WTC11 (cell line): ENCODE results near the gene UGT1A9. TPM values are rescaled to one million over a fixed set of nuclear protein-coding genes. Genes with fewer than 3 reads are reported as not detected.

Experiments
- ATAC-seq: fragments of 200-7000 bp; cut with Tn5 transposase; 2 replicates; pipeline ENCODE4 v1.10.0; 2021; ENCODE audit warnings: mild to moderate bottlenecking, moderate library complexity
- CTCF ChIA-PET: fragments of 300-600 bp; sonication (Branson Sonifier 250); formaldehyde crosslinking; loops from one replicate; lab custom pipeline; 2021; ENCODE audit warnings: antibody characterized with exemption; lab: Charles Lee
- POLR2A ChIA-PET: fragments of 350-600 bp; sonication (Branson Sonifier 250); formaldehyde crosslinking; loops from one replicate; lab custom pipeline; 2021; ENCODE audit warnings: antibody characterized with exemption; lab: Charles Lee
- DNase-seq: peaks from one replicate; pipeline ENCODE4 v3.0.0; 2021; ENCODE audit warnings: low spot score
- H3K27ac Mint-ChIP-seq: 2 replicates; pipeline ENCODE4 v1.8.0; 2021; ENCODE audit warnings: mixed read lengths
- H3K27me3 Mint-ChIP-seq: 2 replicates; pipeline ENCODE4 v1.8.0; 2021; ENCODE audit warnings: low read depth, mild to moderate bottlenecking, moderate library complexity, mixed read lengths
- H3K36me3 Mint-ChIP-seq: 2 replicates; pipeline ENCODE4 v1.8.0; 2021; ENCODE audit warnings: mixed read lengths
- H3K4me1 Mint-ChIP-seq: 2 replicates; pipeline ENCODE4 v1.8.0; 2022; ENCODE audit warnings: mixed read lengths
- H3K4me3 Mint-ChIP-seq: 2 replicates; pipeline ENCODE4 v1.8.0; 2021; ENCODE audit warnings: mild to moderate bottlenecking, moderate library complexity, mixed read lengths
- H3K9me3 Mint-ChIP-seq: 2 replicates; pipeline ENCODE4 v1.8.0; 2021; ENCODE audit warnings: mixed read lengths
- AFF4 ChIP-seq: sonication (generic); formaldehyde crosslinking; IDR thresholded peaks from 2 replicates; pipeline ENCODE4 v1.8.1; 2023; ENCODE audit warnings: mild to moderate bottlenecking, missing genetic modification reagents, borderline replicate concordance
- CREM ChIP-seq: sonication (generic); formaldehyde crosslinking; IDR thresholded peaks from 2 replicates; pipeline ENCODE4 v1.8.1; 2022; ENCODE audit warnings: mild to moderate bottlenecking, missing genetic modification reagents, moderate library complexity
- NFATC4 ChIP-seq: fragments of 250-450 bp; sonication (Bioruptor Pico); IDR thresholded peaks from 2 replicates; pipeline ENCODE4 v1.9.0; 2021; ENCODE audit warnings: mild to moderate bottlenecking
- OVOL2 ChIP-seq: fragments of 250-450 bp; sonication (Bioruptor Pico); IDR thresholded peaks from 2 replicates; pipeline ENCODE4 v1.9.0; 2021; ENCODE audit warnings: mild to moderate bottlenecking, borderline replicate concordance
- SMAD3 ChIP-seq: sonication (generic); formaldehyde crosslinking; IDR thresholded peaks from 2 replicates; pipeline ENCODE4 v1.8.0; 2022; ENCODE audit warnings: missing genetic modification reagents, mild to moderate bottlenecking, borderline replicate concordance
- SMAD4 ChIP-seq: sonication (generic); formaldehyde crosslinking; IDR thresholded peaks from 2 replicates; pipeline ENCODE4 v1.8.0; 2022; ENCODE audit warnings: mild to moderate bottlenecking, missing genetic modification reagents
- TP53 ChIP-seq: sonication (generic); formaldehyde crosslinking; IDR thresholded peaks from 2 replicates; pipeline ENCODE4 v1.8.1; 2023; ENCODE audit warnings: mild to moderate bottlenecking, missing genetic modification reagents
- ZNF317 ChIP-seq: sonication (generic); formaldehyde crosslinking; IDR thresholded peaks from 2 replicates; pipeline ENCODE4 v1.8.1; 2023; ENCODE audit warnings: low read depth, mild to moderate bottlenecking, moderate library complexity, missing genetic modification reagents, borderline replicate concordance
- ZNF512 ChIP-seq: sonication (generic); formaldehyde crosslinking; IDR thresholded peaks from 2 replicates; pipeline ENCODE4 v1.8.1; 2022; ENCODE audit warnings: missing genetic modification reagents, borderline replicate concordance
- ZSCAN18 ChIP-seq: fragments of 250-450 bp; sonication (Bioruptor Pico); IDR thresholded peaks from 2 replicates; pipeline ENCODE4 v2.1.2; 2022; ENCODE audit warnings: mild to moderate bottlenecking, moderate library complexity
- total RNA-seq: library from RNA; stranded (reverse); gene quantifications from 3 replicates; pipeline ENCODE4 v1.2.3, GENCODE V29; 2021
- TF ChIP-seq, protein P1 (sequence below): sonication (generic); formaldehyde crosslinking; IDR thresholded peaks from 2 replicates; pipeline ENCODE4 v1.8.1; 2022; ENCODE audit warnings: low read depth, mild to moderate bottlenecking, moderate library complexity, missing genetic modification reagents, borderline replicate concordance
- TF ChIP-seq, protein P2 (sequence below): sonication (generic); formaldehyde crosslinking; IDR thresholded peaks from 2 replicates; pipeline ENCODE4 v1.8.1; 2023; ENCODE audit warnings: mild to moderate bottlenecking, missing genetic modification reagents, moderate library complexity
- TF ChIP-seq, protein P3 (sequence below): sonication (generic); formaldehyde crosslinking; IDR thresholded peaks from 2 replicates; pipeline ENCODE4 v1.8.0; 2022; ENCODE audit warnings: mild to moderate bottlenecking, missing genetic modification reagents
- TF ChIP-seq, protein P4 (sequence below): fragments of 250-450 bp; sonication (Bioruptor Pico); conservative IDR thresholded peaks from 2 replicates; pipeline ENCODE4 v1.9.0; 2021; ENCODE audit warnings: mild to moderate bottlenecking
- TF ChIP-seq, protein P5 (sequence below): fragments of 250-450 bp; sonication (Bioruptor Pico); IDR thresholded peaks from 2 replicates; pipeline ENCODE4 v1.9.0; 2021; ENCODE audit warnings: mild to moderate bottlenecking, borderline replicate concordance

The UGT1A9 gene
- total RNA-seq, 1 experiment from 2014 or later, result not detected

GRCh38 chr2:233761040-233761769 lies 89.5 kb downstream of the UGT1A9 start:
- TF ChIP-seq, protein P1, sequence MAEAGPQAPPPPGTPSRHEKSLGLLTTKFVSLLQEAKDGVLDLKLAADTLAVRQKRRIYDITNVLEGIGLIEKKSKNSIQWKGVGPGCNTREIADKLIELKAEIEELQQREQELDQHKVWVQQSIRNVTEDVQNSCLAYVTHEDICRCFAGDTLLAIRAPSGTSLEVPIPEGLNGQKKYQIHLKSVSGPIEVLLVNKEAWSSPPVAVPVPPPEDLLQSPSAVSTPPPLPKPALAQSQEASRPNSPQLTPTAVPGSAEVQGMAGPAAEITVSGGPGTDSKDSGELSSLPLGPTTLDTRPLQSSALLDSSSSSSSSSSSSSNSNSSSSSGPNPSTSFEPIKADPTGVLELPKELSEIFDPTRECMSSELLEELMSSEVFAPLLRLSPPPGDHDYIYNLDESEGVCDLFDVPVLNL (CRISPR knock-in tag), result no peak
- no peak for TF ChIP-seq SMAD4 (CRISPR knock-in tag)
- no peak for TF ChIP-seq SMAD3 (CRISPR knock-in tag)
- TF ChIP-seq, protein P2, sequence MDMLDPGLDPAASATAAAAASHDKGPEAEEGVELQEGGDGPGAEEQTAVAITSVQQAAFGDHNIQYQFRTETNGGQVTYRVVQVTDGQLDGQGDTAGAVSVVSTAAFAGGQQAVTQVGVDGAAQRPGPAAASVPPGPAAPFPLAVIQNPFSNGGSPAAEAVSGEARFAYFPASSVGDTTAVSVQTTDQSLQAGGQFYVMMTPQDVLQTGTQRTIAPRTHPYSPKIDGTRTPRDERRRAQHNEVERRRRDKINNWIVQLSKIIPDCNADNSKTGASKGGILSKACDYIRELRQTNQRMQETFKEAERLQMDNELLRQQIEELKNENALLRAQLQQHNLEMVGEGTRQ (CRISPR knock-in tag), result no peak
- TF ChIP-seq, protein P3, sequence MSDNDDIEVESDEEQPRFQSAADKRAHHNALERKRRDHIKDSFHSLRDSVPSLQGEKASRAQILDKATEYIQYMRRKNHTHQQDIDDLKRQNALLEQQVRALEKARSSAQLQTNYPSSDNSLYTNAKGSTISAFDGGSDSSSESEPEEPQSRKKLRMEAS (CRISPR knock-in tag), result no peak
- no peak for ATAC-seq
- Mint-ChIP-seq H3K27me3 (peaks cover 7% of the 10 kb centered on the region; the same call in 1 of the 2 replicates), H3K36me3 (no peaks in the 10 kb centered on the region), H3K27ac (no peak overlapping the region), H3K9me3 (peaks cover 17% of the 10 kb centered on the region), H3K4me1 (no peaks in the 10 kb centered on the region), H3K4me3 (no peak overlapping the region)
- CTCF ChIA-PET, result no interaction called here
- POLR2A ChIA-PET, result no interaction called here
- no peak for DNase-seq

- CTCF ChIA-PET, result no interaction called here
- Mint-ChIP-seq H3K27ac (no peak overlapping the region), H3K4me3 (no peak overlapping the region), H3K27me3 (peaks cover 7% of the 10 kb centered on the region; the same call in 1 of the 2 replicates), H3K4me1 (peaks cover 3% of the 10 kb centered on the region), H3K9me3 (peaks cover 9% of the 10 kb centered on the region), H3K36me3 (no peaks in the 10 kb centered on the region)
- POLR2A ChIA-PET, result no interaction called here
- no peak for DNase-seq
- no peak for ATAC-seq
- TF ChIP-seq ZSCAN18 (CRISPR knock-in tag) (no peak), CREM (CRISPR knock-in tag) (no peak), AFF4 (CRISPR knock-in tag) (no peak), SMAD4 (CRISPR knock-in tag) (no peak), OVOL2 (no peak), ZNF512 (CRISPR knock-in tag) (no peak), TP53 (CRISPR knock-in tag) (no peak), NFATC4 (no peak), ZNF317 (no peak)
- TF ChIP-seq, protein P4, sequence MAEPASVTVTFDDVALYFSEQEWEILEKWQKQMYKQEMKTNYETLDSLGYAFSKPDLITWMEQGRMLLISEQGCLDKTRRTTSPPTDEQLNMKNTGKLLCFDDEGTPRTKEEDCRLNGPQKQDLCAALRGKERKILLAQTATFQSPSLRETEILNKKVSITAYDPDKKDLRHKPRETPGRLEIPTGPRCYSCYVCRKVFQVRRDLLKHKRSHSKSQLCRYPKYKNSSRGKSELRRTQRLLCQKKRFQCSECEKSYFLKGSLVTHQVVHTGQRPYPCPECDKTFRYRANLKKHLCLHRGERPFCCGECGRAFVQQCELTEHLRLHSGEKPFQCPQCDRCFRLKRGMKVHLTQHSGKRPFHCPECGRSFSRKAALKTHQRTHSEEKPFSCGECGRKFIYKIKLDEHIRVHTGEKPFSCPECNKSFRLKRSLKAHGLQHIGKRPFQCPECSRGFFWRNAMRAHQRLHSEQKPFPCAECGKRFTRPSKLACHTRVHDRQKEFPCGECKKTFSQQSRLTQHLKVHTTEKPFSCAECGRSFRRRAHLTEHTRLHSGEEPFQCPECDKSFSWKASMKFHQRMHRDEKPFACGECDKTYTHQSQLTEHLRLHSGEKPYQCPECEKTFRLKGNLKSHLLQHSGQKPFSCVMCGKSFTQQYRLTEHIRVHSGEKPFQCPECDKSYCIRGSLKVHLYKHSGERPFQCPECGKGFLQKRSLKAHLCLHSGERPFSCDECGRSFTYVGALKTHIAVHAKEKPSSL (CRISPR knock-in tag), result no peak
- TF ChIP-seq, protein P5, sequence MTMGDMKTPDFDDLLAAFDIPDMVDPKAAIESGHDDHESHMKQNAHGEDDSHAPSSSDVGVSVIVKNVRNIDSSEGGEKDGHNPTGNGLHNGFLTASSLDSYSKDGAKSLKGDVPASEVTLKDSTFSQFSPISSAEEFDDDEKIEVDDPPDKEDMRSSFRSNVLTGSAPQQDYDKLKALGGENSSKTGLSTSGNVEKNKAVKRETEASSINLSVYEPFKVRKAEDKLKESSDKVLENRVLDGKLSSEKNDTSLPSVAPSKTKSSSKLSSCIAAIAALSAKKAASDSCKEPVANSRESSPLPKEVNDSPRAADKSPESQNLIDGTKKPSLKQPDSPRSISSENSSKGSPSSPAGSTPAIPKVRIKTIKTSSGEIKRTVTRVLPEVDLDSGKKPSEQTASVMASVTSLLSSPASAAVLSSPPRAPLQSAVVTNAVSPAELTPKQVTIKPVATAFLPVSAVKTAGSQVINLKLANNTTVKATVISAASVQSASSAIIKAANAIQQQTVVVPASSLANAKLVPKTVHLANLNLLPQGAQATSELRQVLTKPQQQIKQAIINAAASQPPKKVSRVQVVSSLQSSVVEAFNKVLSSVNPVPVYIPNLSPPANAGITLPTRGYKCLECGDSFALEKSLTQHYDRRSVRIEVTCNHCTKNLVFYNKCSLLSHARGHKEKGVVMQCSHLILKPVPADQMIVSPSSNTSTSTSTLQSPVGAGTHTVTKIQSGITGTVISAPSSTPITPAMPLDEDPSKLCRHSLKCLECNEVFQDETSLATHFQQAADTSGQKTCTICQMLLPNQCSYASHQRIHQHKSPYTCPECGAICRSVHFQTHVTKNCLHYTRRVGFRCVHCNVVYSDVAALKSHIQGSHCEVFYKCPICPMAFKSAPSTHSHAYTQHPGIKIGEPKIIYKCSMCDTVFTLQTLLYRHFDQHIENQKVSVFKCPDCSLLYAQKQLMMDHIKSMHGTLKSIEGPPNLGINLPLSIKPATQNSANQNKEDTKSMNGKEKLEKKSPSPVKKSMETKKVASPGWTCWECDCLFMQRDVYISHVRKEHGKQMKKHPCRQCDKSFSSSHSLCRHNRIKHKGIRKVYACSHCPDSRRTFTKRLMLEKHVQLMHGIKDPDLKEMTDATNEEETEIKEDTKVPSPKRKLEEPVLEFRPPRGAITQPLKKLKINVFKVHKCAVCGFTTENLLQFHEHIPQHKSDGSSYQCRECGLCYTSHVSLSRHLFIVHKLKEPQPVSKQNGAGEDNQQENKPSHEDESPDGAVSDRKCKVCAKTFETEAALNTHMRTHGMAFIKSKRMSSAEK (CRISPR knock-in tag), result no peak
Measured at GRCh38 chr2:233764264-233764663, 92.6 kb downstream of the UGT1A9 start.
